ENCODE data around the gene ADISSP. TPM values are rescaled to one million over a fixed set of nuclear protein-coding genes. Genes with fewer than 3 reads are reported as not detected.

Gene ADISSP
- total and polyA plus RNA-seq, 9 of the 15 experiments (the other 6 are each of a cell fraction or from before 2014, with no cell fraction given), result 1.4 to 70.6 (median 23.4) TPM

DNA sequence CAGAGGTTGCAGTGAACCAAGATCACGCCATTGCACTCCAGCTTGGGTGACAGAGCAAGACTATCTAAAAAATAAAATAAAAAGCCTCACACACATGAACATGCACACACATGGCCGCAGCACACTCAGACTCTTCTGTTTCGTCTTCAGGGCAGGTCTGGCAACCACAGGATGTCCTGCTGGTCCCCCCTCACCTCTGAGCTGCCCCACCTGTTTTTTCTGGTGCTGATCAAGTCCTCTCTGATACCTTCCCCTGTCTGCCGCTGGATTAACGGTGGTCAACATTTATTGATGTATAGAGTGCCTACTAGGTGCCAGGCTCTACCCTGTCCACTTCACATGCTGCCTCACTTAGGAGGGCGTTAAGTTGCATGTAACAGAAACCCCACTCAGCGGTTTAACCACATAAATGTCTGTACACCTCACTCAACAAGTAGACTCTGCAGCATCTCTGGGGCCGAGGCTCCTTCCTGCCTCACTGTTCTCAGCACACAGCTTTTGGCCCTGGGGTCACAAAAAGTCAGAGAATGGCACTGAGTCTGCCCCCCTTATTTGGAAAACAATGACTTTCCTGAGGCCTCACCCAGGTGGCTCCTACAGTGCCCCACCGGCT is 48.3 kb upstream of the ADISSP start:
- no peak for TF ChIP-seq DDX20 (tag; IDR thresholded peaks at IDR 0.05; ENCODE audit: low read depth)
- TF ChIP-seq ZNF589 (CRISPR knock-in tag; IDR thresholded peaks at IDR 0.05; ENCODE audit: low read depth), result no peak
- TF ChIP-seq TEAD1 (CRISPR knock-in tag; IDR thresholded peaks at IDR 0.05), result no peak
- TF ChIP-seq MXI1 (IDR thresholded peaks at IDR 0.05; ENCODE audit: low read depth, low read length), result no peak
- no peak for TF ChIP-seq ARID4B (CRISPR knock-in tag; IDR thresholded peaks at IDR 0.05)
- no peak for TF ChIP-seq OTX1 (CRISPR knock-in tag; IDR thresholded peaks at IDR 0.05)
- TF ChIP-seq NR2F6 (CRISPR knock-in tag; IDR thresholded peaks at IDR 0.05), result no peak
- TF ChIP-seq ZNF232 (CRISPR knock-in tag; IDR thresholded peaks at IDR 0.05), result no peak
- TF ChIP-seq ZNF263 (CRISPR knock-in tag; IDR thresholded peaks at IDR 0.05; ENCODE audit: borderline replicate concordance), result no peak
- TF ChIP-seq PBX2 (CRISPR knock-in tag; IDR thresholded peaks at IDR 0.05; ENCODE audit: low read depth), result no peak
- TF ChIP-seq PBX2 (tag; conservative IDR thresholded peaks at IDR 0.05; ENCODE audit: low read depth), result no peak
- no peak for TF ChIP-seq ETV6 (IDR thresholded peaks at IDR 0.05; ENCODE audit: borderline replicate concordance in 1 of 2, low read depth in 2 of 2, low read length in 1 of 2)
- TF ChIP-seq ETV6 (CRISPR knock-in tag; IDR thresholded peaks at IDR 0.05; ENCODE audit: borderline replicate concordance), result no peak
- no peak for TF ChIP-seq ZNF830 (CRISPR knock-in tag; IDR thresholded peaks at IDR 0.05)

More for the DNA sequence above, 48.3 kb upstream of the ADISSP start:
- no peak for DNase-seq (ENCODE audit: extremely low read depth in 1 of 4, low spot score in 3 of 4)
- no peak overlapping the region for H3K9ac ChIP-seq (ENCODE audit: insufficient read depth in 1 of 2, low read depth in 2 of 2, low read length in 2 of 2)
- no peak overlapping the region for H2AFZ ChIP-seq (ENCODE audit: low read depth, low read length)
- BruUV-seq (replicated peaks), result no TSS peak
- WGBS (ENCODE audit: insufficient coverage, low coverage, missing lambda C conversion rate), result 34% methylated on average over 9 of the region's 9 CpGs
- H3K27me3 ChIP-seq (ENCODE audit: control insufficient read depth in 2 of 2, insufficient read depth in 2 of 2, low read length in 2 of 2), result no peaks in the 10 kb centered on the region
- ChIA-PET CTCF (ENCODE audit: low intra/inter-chr PET ratio) (no interaction called here), POLR2A (interaction anchor here (0.6 to 0.7 kb wide), 2 partner anchors 11 to 52 kb away, joined by 3 read pairs; no protein-coding TSS in a partner anchor)
- no peak for FAIRE-seq
- H4K20me1 ChIP-seq (replicated peaks; ENCODE audit: control insufficient read depth, insufficient read depth, low read length), result no peaks in the 10 kb centered on the region
- H3K27ac ChIP-seq (ENCODE audit: extremely low read depth, low read depth, low read length), result no peak overlapping the region
- no peak overlapping the region for H3K4me3 ChIP-seq
- ATAC-seq, result no peak
- no peaks in the 10 kb centered on the region for H3K9me1 ChIP-seq (ENCODE audit: control insufficient read depth, insufficient read depth, low read length)
- intact Hi-C loops (cut with micrococcal nuclease), result no loop called here
- peaks cover under 1% of the 10 kb centered on the region; the same call in 1 of the 3 replicates for H3K79me2 ChIP-seq (ENCODE audit: control insufficient read depth, insufficient read depth, low read length)
- in situ Hi-C loops (cut with MboI), result no loop called here
- H3K4me1 ChIP-seq (replicated peaks in 1 of 2; ENCODE audit: control insufficient read depth in 2 of 2, insufficient read depth in 2 of 2, low read length in 2 of 2), result peaks cover 27 to 31% of the 10 kb centered on the region in 2 experiments
- no peaks in the 10 kb centered on the region for H3K36me3 ChIP-seq (ENCODE audit: control insufficient read depth, insufficient read depth, low read length)
- H3K4me2 ChIP-seq (ENCODE audit: insufficient read depth, low read length), result no peak overlapping the region
- H3K9me3 ChIP-seq (replicated peaks; ENCODE audit: control insufficient read depth, insufficient read depth, low read depth, low read length), result no peaks in the 10 kb centered on the region

Data from K562 (cell line).